A673 (cell line): ENCODE data around the gene PIPOX. TPM values are rescaled to one million over a fixed set of nuclear protein-coding genes. Genes with fewer than 3 reads are reported as not detected.
A peak's percentile ranks its signal among the peaks of the same experiment; 100 is the strongest.

ENCODE experiments used
- BruUV-seq: library from RNA; stranded (reverse); fragments of 400-500 nt; replicated peaks from 2 replicates; lab custom pipeline; 2021; lab: Mats Ljungman, UMichigan
- CTCF ChIA-PET: fragments of 300-600 bp; sonication (Branson Sonifier 250); formaldehyde crosslinking; loops from one replicate; lab custom pipeline; 2022; ENCODE audit warnings: antibody characterized with exemption; lab: Charles Lee
- POLR2A ChIA-PET: fragments of 300-600 bp; sonication (Branson Sonifier 250); formaldehyde crosslinking; loops from one replicate; lab custom pipeline; 2022; ENCODE audit warnings: antibody characterized with exemption; ENCODE audit not compliant: low non-redundant PET; lab: Charles Lee
- DNase-seq: peaks from one replicate; pipeline ENCODE4 v3.0.0-alpha.2; 2015; ENCODE audit warnings: low spot score
- H3K27ac ChIP-seq: fragments of 200-600 bp; sonication (generic); 2 replicates; pipeline ENCODE4 v1.5.1; 2016; ENCODE audit warnings: mixed run types, low read depth, mild to moderate bottlenecking, mixed read lengths, antibody characterized with exemption, low read length; ENCODE audit not compliant: poor library complexity, severe bottlenecking
- H3K27me3 ChIP-seq: fragments of 200-600 bp; sonication (generic); replicated peaks from 2 replicates; pipeline ENCODE4 v1.6.1; 2017; ENCODE audit warnings: mixed run types, low read depth, mild to moderate bottlenecking, mixed read lengths, antibody characterized with exemption, low read length; ENCODE audit not compliant: insufficient read depth, poor library complexity
- H3K36me3 ChIP-seq: fragments of 200-600 bp; sonication (generic); 2 replicates; pipeline ENCODE4 v1.6.1; 2016; ENCODE audit warnings: mixed run types, mild to moderate bottlenecking, mixed read lengths, antibody characterized with exemption, low read length; ENCODE audit not compliant: insufficient read depth, poor library complexity, severe bottlenecking
- H3K4me1 ChIP-seq: fragments of 200-600 bp; sonication (generic); 2 replicates; pipeline ENCODE4 v1.6.1; 2017; ENCODE audit warnings: mixed run types, mild to moderate bottlenecking, mixed read lengths, antibody characterized with exemption, low read length; ENCODE audit not compliant: insufficient read depth, poor library complexity, severe bottlenecking
- H3K4me3 ChIP-seq: fragments of 200-600 bp; sonication (generic); 2 replicates; pipeline ENCODE4 v1.5.1; 2016; ENCODE audit warnings: low read depth, mixed run types, mild to moderate bottlenecking, mixed read lengths, low read length; ENCODE audit not compliant: poor library complexity, severe bottlenecking
- H3K9me3 ChIP-seq: fragments of 200-600 bp; sonication (generic); 2 replicates; pipeline ENCODE4 v1.6.1; 2016; ENCODE audit warnings: mixed run types, low read depth, mild to moderate bottlenecking, mixed read lengths, antibody characterized with exemption, low read length; ENCODE audit not compliant: poor library complexity, severe bottlenecking
- EZH2 ChIP-seq: fragments of 200-600 bp; sonication (generic); IDR thresholded peaks from 2 replicates; pipeline ENCODE4 v1.6.1; 2017; ENCODE audit warnings: borderline replicate concordance, low read depth, mild to moderate bottlenecking, mixed read lengths, antibody characterized with exemption, low read length; ENCODE audit not compliant: poor library complexity, severe bottlenecking
- intact Hi-C: fragments of 100-400 bp; cut with micrococcal nuclease; formaldehyde crosslinking; loops from one replicate; pipeline ENCODE4 v1.10.0; 2022; ENCODE audit not compliant: unreplicated experiment
- total RNA-seq: library from RNA; stranded (reverse); gene quantifications from 2 replicates; pipeline ENCODE4 v1.2.3, GENCODE V29; 2021
- TF ChIP-seq, protein P1 (sequence below): fragments of 300-800, 200-600 bp; sonication (generic); conservative IDR thresholded peaks from 2 replicates; pipeline ENCODE4 v1.5.1; 2017; ENCODE audit warnings: low read depth, mild to moderate bottlenecking, antibody characterized with exemption, low read length, moderate library complexity, mixed read lengths

The PIPOX gene
- total RNA-seq, 1 experiment from 2014 or later, result 8.8 TPM

DNA sequence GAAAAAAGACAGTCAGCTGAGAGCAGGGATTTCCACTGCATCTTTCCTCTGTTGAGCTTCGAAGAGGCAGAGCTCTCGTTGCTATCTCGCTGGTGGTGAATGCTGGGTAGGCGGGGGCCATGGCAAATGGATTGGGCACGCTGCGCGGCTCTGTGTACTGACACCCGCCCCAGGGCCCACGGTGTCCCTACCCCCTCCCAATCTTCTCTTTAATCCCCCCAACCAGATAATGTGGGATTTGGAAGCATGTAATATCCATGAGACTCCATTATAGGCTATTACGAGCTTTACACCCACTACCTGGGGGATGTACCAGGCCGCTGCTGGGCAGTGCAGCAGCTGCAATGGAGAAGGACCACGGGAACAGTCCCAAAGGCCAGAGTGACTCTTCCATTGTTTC, 8.3 kb downstream of the PIPOX start:
- Histone ChIP-seq H3K27me3 (no peaks in the 10 kb centered on the region), H3K4me3 (no peak overlapping the region), H3K36me3 (no peaks in the 10 kb centered on the region), H3K9me3 (no peaks in the 10 kb centered on the region), H3K27ac (peak overlapping the region; percentile 38), H3K4me1 (peaks cover 24% of the 10 kb centered on the region)
- DNase-seq, result peak; percentile 61
- intact Hi-C loops, result no loop called here
- no TSS peak for BruUV-seq
- POLR2A ChIA-PET, result no interaction called here
- TF ChIP-seq EZH2, result no peak
- TF ChIP-seq, protein P1, sequence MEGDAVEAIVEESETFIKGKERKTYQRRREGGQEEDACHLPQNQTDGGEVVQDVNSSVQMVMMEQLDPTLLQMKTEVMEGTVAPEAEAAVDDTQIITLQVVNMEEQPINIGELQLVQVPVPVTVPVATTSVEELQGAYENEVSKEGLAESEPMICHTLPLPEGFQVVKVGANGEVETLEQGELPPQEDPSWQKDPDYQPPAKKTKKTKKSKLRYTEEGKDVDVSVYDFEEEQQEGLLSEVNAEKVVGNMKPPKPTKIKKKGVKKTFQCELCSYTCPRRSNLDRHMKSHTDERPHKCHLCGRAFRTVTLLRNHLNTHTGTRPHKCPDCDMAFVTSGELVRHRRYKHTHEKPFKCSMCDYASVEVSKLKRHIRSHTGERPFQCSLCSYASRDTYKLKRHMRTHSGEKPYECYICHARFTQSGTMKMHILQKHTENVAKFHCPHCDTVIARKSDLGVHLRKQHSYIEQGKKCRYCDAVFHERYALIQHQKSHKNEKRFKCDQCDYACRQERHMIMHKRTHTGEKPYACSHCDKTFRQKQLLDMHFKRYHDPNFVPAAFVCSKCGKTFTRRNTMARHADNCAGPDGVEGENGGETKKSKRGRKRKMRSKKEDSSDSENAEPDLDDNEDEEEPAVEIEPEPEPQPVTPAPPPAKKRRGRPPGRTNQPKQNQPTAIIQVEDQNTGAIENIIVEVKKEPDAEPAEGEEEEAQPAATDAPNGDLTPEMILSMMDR, result no peak
- CTCF ChIA-PET, result no interaction called here

DNA sequence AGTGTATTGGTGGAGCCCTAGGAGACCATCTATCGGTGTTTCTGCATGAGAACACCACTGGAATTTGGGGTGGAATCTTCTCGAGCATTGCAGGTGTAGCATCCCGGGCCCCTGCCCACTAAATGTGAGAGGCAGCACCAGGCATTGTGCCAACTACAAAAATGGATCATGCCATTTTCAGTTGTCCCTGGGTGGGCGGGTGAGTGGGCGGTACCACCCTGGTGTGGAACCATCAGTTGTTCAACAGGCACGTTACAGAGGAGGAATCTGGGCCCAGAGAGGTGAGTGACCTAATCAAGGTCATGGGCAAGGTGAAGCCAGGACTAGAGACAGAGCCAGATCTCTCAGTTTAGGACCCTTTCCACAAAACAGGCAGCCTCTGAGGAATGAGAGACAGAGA, 8.8 kb downstream of the PIPOX start:
- H3K27me3 ChIP-seq, result no peaks in the 10 kb centered on the region
- intact Hi-C loops, result no loop called here
- CTCF ChIA-PET, result no interaction called here
- H3K4me3 ChIP-seq, result no peak overlapping the region
- POLR2A ChIA-PET, result no interaction called here
- H3K4me1 ChIP-seq, result peaks cover 24% of the 10 kb centered on the region
- no peaks in the 10 kb centered on the region for H3K36me3 ChIP-seq
- no peak for DNase-seq
- H3K9me3 ChIP-seq, result no peaks in the 10 kb centered on the region
- peak overlapping the region; percentile 38 for H3K27ac ChIP-seq
- no TSS peak for BruUV-seq
- TF ChIP-seq EZH2, result no peak
- TF ChIP-seq, protein P1, result no peak

DNA sequence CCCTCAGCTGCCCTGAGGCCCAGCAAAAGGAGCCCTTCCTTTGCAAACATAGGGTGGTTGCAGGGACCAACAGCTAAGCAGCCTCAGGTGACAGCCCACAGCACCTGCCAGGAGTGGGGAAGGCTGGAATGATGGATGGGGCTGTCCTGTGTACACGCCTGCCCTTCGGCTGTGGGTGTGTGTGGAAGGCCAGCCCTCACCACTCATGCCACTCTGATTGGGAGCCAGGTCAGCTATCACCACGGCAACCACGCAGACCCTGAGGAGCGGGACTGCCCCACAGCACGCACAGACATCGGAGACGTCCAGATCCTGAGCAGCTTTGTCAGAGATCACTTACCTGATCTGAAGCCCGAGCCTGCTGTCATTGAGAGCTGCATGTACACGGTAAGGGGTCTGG, 11.9 kb downstream of the PIPOX start:
- H3K27me3 ChIP-seq, result no peaks in the 10 kb centered on the region
- intact Hi-C loops, result no loop called here
- BruUV-seq, result no TSS peak

More for the DNA sequence above, 11.9 kb downstream of the PIPOX start:
- TF ChIP-seq EZH2, result no peak
- TF ChIP-seq, protein P1, result no peak
- Histone ChIP-seq H3K36me3 (no peaks in the 10 kb centered on the region), H3K4me3 (no peak overlapping the region), H3K4me1 (peaks cover 27% of the 10 kb centered on the region), H3K9me3 (no peaks in the 10 kb centered on the region), H3K27ac (no peak overlapping the region)
- ChIA-PET POLR2A (no interaction called here), CTCF (no interaction called here)
- no peak for DNase-seq
